Activated CD8-positive, alpha-beta memory T cell treated with anti-CD3 and anti-CD28 coated beads, Interleukin-2, amount 50 U/mL, for 24 hours (primary cell): Measurements from ENCODE around the gene GRIK3.
"Not testable (repeated sequence)": the region's sequence is repeated elsewhere in the genome, so short reads cannot be mapped to it uniquely, and the experiment has no call there.

ENCODE experiments used
- DNase-seq: peaks from one replicate; pipeline ENCODE4 v3.0.0-alpha.2; 2020; ENCODE audit errors: extremely low read depth

GRIK3 gene

GRCh38 chr1:37034121-37035013 lies at the start of gene GRIK3:
GRIK3 (minus strand) TSS chr1:37034515; CDS start chr1:37034108, 407 bp downstream.
- DNase-seq, result no peak

GRCh38 chr1:37084013-37084412 lies 49.7 kb upstream of the GRIK3 start:
- DNase-seq, result no peak

- no peak for DNase-seq
These were observed 49.3 kb upstream of the GRIK3 start for GRCh38 chr1:37083603-37084002.

GRCh38 chr1:37080296-37080986 lies 46.1 kb upstream of the GRIK3 start:
- DNase-seq, result not testable (repeated sequence)

- DNase-seq, result no peak
These were observed 44.6 kb upstream of the GRIK3 start for GRCh38 chr1:37078866-37079265.

GRCh38 chr1:37076168-37076567 lies 41.9 kb upstream of the GRIK3 start:
- no peak for DNase-seq

- DNase-seq, result no peak
These were observed 39.6 kb upstream of the GRIK3 start for GRCh38 chr1:37073854-37074379.

GRCh38 chr1:37073152-37073853 lies 39.0 kb upstream of the GRIK3 start:
- no peak for DNase-seq

GRCh38 chr1:37071829-37072228 lies 37.5 kb upstream of the GRIK3 start:
- DNase-seq, result no peak

- no peak for DNase-seq
These were observed 35.8 kb upstream of the GRIK3 start for GRCh38 chr1:37070126-37070525.

GRCh38 chr1:37069406-37069805 lies 35.1 kb upstream of the GRIK3 start:
- DNase-seq, result no peak

GRCh38 chr1:37068897-37069296 lies 34.6 kb upstream of the GRIK3 start:
- DNase-seq, result no peak

GRCh38 chr1:37068260-37068659 lies 33.9 kb upstream of the GRIK3 start:
- no peak for DNase-seq

- no peak for DNase-seq
These were observed 29.7 kb upstream of the GRIK3 start for GRCh38 chr1:37064039-37064438.

- DNase-seq, result no peak
These were observed 25.0 kb upstream of the GRIK3 start for GRCh38 chr1:37059346-37059745.

GRCh38 chr1:37058424-37058988 lies 24.2 kb upstream of the GRIK3 start:
- no peak for DNase-seq

GRCh38 chr1:37056325-37056724 lies 22.0 kb upstream of the GRIK3 start:
- no peak for DNase-seq

- no peak for DNase-seq
These were observed 21.3 kb upstream of the GRIK3 start for GRCh38 chr1:37055631-37056030.

GRCh38 chr1:37053173-37053572 lies 18.9 kb upstream of the GRIK3 start:
- DNase-seq, result no peak

GRCh38 chr1:37052120-37052519 lies 17.8 kb upstream of the GRIK3 start:
- DNase-seq, result no peak

GRCh38 chr1:37051346-37051745 lies 17.0 kb upstream of the GRIK3 start:
- DNase-seq, result no peak

GRCh38 chr1:37047542-37047941 lies 13.2 kb upstream of the GRIK3 start:
- no peak for DNase-seq
